Ascending aorta (tissue), 2 donors: ENCODE results near the gene SLC30A2. TPM values are rescaled to one million over a fixed set of nuclear protein-coding genes. Genes with fewer than 3 reads are reported as not detected.

ENCODE experiments used
- DNase-seq, 2 donors: peaks; one replicate each; pipeline ENCODE4 v3.0.0-alpha.2; 2019; ENCODE audit warnings: low spot score in 2 of 2
- H3K27ac ChIP-seq, 2 donors: fragments of 200-600 bp; sonication (generic); one replicate each; pipeline ENCODE4 v1.5.1; 2016 to 2017; ENCODE audit warnings: mild to moderate bottlenecking in 1 of 2
- H3K27me3 ChIP-seq: fragments of 200-600 bp; sonication (generic); one replicate; pipeline ENCODE4 v1.5.1; 2017
- H3K36me3 ChIP-seq, 2 donors: fragments of 200-600 bp; sonication (generic); one replicate each; pipeline ENCODE4 v1.5.1; 2016
- H3K4me1 ChIP-seq, 2 donors: fragments of 200-600 bp; sonication (generic); one replicate each; pipeline ENCODE4 v1.5.1; 2016 to 2017; ENCODE audit warnings: mild to moderate bottlenecking in 1 of 2
- H3K4me3 ChIP-seq, 2 donors: fragments of 200-600 bp; sonication (generic); one replicate each; pipeline ENCODE4 v1.5.1; 2016 to 2017; ENCODE audit warnings: mild to moderate bottlenecking in 1 of 2
- H3K9me3 ChIP-seq, 2 donors: fragments of 200-600 bp; sonication (generic); one replicate each; pipeline ENCODE4 v1.5.1; 2016
- intact Hi-C: fragments of 100-400 bp; cut with DNase I; formaldehyde crosslinking; loops from one replicate; pipeline ENCODE4 v1.15.1; 2023
- total RNA-seq: library from RNA; depleted of rRNA; stranded (reverse); fragments of >200 nt; gene quantifications from one replicate; pipeline ENCODE4 v1.1.0, GENCODE V29; 2016
- TF ChIP-seq, protein P1 (sequence below), 3 experiments: fragments of 200-600 bp in 2 of 3; fragments of 450-650 bp in 1 of 3; sonication (generic) in 2 of 3; IDR thresholded peaks; one replicate each; pipeline ENCODE4 v1.5.1; 2016 to 2019; ENCODE audit warnings: antibody characterized with exemption in 3 of 3, mild to moderate bottlenecking in 1 of 3, moderate library complexity in 1 of 3

The SLC30A2 gene
- total RNA-seq, 1 donor from 2014 or later = not detected

DNA sequence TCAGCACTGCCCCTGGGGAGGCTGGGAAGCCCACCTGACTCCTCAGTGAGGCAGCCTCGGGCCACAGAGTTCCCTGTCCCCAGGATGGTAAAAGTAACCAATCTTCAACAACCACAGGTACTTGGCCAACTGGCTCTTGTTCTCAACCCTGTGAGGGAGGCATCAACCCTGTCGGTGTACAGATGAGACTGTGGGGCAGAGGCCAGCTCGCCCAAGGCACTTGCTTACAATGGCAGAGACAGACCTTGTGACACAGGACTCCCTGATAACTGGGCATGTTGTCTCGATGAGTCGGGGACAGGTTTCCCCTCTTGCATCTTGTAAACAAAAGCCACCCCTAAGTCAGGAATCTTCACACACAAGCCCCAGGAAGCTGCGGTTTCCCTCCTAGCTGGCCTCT, 8.0 kb downstream of the SLC30A2 start:
- Histone ChIP-seq H3K27me3 (no peaks in the 10 kb centered on the region), H3K4me3 (no peak overlapping the region), H3K9me3 (no peaks in the 10 kb centered on the region), H3K4me1 (peaks cover 3 to 8% of the 10 kb centered on the region in 2 donors), H3K36me3 (no peaks in the 10 kb centered on the region), H3K27ac (no peak overlapping the region)
- TF ChIP-seq, protein P1, sequence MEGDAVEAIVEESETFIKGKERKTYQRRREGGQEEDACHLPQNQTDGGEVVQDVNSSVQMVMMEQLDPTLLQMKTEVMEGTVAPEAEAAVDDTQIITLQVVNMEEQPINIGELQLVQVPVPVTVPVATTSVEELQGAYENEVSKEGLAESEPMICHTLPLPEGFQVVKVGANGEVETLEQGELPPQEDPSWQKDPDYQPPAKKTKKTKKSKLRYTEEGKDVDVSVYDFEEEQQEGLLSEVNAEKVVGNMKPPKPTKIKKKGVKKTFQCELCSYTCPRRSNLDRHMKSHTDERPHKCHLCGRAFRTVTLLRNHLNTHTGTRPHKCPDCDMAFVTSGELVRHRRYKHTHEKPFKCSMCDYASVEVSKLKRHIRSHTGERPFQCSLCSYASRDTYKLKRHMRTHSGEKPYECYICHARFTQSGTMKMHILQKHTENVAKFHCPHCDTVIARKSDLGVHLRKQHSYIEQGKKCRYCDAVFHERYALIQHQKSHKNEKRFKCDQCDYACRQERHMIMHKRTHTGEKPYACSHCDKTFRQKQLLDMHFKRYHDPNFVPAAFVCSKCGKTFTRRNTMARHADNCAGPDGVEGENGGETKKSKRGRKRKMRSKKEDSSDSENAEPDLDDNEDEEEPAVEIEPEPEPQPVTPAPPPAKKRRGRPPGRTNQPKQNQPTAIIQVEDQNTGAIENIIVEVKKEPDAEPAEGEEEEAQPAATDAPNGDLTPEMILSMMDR (IDR thresholded peaks at IDR 0.05) = no peak
- intact Hi-C loops = loop anchor here (5.0 kb wide), 1 partner anchor 124 kb away; no protein-coding TSS in a partner anchor
- no peak for DNase-seq

DNA sequence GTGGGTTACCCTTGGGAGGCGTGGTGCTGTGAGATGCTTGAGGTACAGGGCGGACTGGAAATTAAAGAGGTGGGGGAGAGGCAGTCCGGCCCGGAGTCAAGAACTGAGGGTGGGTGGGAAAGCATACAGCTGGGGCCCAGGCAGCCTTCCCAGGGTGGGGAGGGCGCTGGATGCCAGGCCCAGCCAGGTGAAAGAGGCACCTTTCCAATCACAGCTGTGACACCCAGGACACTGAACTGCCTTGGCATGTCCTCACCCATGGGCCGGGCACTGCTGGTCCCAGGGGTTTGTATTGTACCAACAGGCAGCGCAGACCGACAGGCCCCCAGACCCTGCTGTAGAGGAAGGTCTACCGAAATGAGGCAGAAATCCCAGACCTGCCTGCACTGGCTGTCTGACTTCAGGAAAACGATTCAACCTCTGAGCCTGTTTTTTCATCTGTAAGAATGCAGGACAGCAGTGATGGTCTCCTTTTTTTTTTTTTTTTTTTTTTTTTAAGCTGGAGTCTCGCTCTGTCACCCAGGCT, 9.1 kb downstream of the SLC30A2 start:
- H3K36me3 ChIP-seq = no peaks in the 10 kb centered on the region
- TF ChIP-seq, protein P1 (IDR thresholded peaks at IDR 0.05) = no peak
- no peaks in the 10 kb centered on the region for H3K27me3 ChIP-seq
- intact Hi-C loops = loop anchor here (1.0 to 5.0 kb wide), 2 partner anchors 108 to 125 kb away; no protein-coding TSS in a partner anchor
- no peak overlapping the region for H3K4me3 ChIP-seq
- H3K4me1 ChIP-seq = peaks cover 3 to 8% of the 10 kb centered on the region in 2 donors
- no peak overlapping the region for H3K27ac ChIP-seq
- no peaks in the 10 kb centered on the region for H3K9me3 ChIP-seq
- no peak for DNase-seq

GRCh38 chr1:26035959-26036755, 9.8 kb downstream of the SLC30A2 start:
- peak; percentile 20 to 87 for DNase-seq
- no peaks in the 10 kb centered on the region for H3K9me3 ChIP-seq
- intact Hi-C loops = loop anchor here (1.0 to 5.0 kb wide), 4 partner anchors 38 to 126 kb away; partner anchors contain the start of genes PAFAH2 and PDIK1L
- H3K27me3 ChIP-seq = no peaks in the 10 kb centered on the region
- H3K27ac ChIP-seq = peak overlapping the region; percentile 62 to 75
- peak overlapping the region; percentile 62 to 92 for H3K4me3 ChIP-seq
- TF ChIP-seq, protein P1 (IDR thresholded peaks at IDR 0.05) = peak; percentile 97 to 100 (median 100)
- no peaks in the 10 kb centered on the region for H3K36me3 ChIP-seq
- H3K4me1 ChIP-seq = peaks cover 3 to 8% of the 10 kb centered on the region in 2 donors

DNA sequence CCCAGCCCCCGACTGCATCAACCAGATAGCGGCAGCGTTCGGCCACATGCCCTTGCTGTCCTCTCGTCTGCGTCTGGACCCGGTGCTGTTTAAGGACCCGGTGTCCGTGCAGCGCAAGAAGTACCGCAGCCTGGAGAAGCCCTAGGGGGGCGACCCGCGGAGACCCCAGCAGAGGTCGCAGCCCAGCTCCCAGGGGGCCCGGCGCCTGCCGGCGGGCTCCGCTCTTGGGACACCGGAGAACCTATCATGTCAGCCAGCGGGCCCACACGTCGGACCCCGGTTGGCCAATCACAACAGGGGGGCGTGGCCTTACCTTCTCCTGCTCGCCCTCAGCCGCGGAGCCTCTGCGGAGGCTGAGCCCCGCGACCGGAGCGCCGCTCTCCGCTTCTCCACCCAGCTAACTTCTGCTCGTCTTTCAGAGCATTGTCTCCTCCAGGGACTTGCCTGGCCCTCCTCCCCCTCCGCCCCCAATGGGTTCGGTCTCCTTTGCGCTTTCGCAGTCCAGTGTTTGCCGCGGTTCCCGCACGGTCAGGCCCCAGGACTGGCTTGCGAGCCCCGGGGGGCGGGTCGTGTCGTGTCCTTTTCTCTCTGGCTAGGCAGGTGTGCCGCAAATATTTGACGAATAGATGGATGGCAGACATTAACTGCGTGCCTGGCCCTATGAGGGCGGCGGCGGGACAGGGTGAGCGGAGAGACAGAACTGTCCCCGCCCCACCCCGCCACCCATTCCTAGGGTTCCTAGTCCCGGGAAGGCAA, 10.5 kb downstream of the SLC30A2 start:
- Histone ChIP-seq H3K27ac (peak overlapping the region; percentile 62 to 75), H3K27me3 (no peaks in the 10 kb centered on the region), H3K9me3 (no peaks in the 10 kb centered on the region), H3K4me3 (peak overlapping the region; percentile 62 to 92), H3K36me3 (no peaks in the 10 kb centered on the region), H3K4me1 (peaks cover 3 to 8% of the 10 kb centered on the region in 2 donors)
- intact Hi-C loops = loop anchor here (1.0 to 5.0 kb wide), 3 partner anchors 37 to 127 kb away; partner anchors contain the start of genes PAFAH2 and PDIK1L
- TF ChIP-seq, protein P1 (IDR thresholded peaks at IDR 0.05) = no peak
- peak; percentile 87 to 98 for DNase-seq

DNA sequence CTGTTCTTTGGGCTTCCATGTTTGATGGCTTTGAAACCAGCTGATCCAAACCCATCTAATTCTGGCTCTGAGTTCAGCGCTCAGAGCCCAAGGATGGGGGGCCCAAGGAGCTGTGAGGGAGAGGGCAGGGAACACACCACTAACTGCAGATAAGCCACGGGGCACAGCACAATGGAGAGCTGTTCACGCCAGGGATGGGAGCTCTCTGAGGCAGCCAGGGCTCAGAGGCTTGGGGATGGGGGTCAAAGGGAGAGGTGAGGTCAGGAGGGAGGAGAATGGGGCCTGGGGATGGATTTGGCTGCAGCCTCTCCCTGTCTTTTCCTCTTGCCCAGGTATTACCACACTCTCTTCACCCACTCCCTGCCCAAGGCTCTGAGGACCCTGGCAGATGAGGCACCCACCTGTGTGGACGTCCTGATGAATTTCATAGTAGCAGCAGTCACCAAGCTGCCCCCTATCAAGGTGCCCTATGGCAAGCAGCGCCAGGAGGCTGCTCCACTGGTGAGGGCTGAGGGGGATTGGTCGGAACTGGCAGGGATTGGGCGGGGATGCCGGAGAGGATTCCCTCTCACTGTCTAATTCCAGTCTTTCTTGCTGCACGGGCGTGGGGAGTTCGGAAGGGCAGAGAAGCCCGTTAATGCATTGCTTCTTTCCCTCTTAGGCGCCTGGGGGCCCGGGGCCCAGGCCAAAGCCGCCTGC, 11.3 kb downstream of the SLC30A2 start:
- TF ChIP-seq, protein P1 (IDR thresholded peaks at IDR 0.05) = no peak
- no peak overlapping the region for H3K27ac ChIP-seq

More for the DNA sequence above, 11.3 kb downstream of the SLC30A2 start:
- intact Hi-C loops = loop anchor here (1.0 to 5.0 kb wide), 3 partner anchors 36 to 128 kb away; partner anchors contain the start of genes PAFAH2 and PDIK1L
- Histone ChIP-seq H3K36me3 (no peaks in the 10 kb centered on the region), H3K27me3 (no peaks in the 10 kb centered on the region), H3K4me3 (peak overlapping the region; percentile 62 to 92), H3K9me3 (no peaks in the 10 kb centered on the region), H3K4me1 (peaks cover 3 to 8% of the 10 kb centered on the region in 2 donors)
- no peak for DNase-seq
